ENCODE results near the gene PALLD.

PALLD gene

DNA sequence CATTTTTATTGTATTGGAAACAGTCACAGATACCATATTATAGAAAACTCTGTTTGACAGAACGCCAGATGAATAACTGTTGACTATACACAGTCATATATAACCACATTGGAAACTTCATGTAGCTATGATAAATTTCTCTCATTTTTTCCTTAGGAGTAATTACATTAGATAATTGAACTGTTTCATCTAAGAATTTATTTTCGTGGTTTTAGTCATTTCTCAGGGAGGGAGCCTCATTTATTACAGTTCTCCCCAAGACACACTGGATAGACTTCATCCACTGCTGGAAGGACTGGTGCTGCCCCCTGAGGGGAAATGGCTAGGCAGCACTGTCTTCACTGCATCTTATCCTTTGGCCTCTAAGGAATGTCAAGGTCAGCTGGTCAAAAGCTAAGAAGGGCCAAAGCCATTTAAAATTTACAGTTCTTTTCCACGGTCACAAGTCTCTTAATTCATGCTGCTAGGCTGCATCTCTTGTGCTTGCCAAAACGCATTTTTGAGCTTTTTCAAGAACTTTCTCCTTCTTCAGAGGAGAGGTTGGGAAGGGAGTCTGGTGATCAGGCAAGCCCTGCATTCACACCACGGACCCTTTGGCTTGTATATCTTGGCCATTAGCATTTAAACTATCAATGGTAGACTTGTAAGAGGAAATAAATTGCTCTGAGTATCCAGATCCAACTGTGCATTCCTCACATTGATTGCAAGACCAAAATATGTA, 368.1 kb downstream of the PALLD start:
- DNase-seq: no peak

DNA sequence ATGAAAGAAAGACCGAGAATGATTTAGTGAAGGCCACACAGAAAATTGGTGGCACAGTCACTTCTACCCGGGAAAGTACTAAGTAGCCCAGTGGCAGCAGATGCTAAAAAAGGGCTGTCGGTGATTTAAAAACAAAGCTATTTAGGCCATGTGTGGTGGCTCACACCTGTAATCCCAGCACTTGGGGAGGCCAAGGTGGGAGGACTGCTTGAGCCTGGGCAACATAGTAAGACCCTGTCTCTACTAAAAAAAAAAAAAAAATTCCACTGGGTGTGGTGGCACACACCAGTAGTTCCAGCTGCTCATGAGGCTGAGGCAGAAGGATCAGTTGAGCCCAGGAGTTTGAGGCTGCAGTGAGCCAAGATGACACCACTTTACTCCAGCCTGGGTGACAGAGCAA, 369.0 kb downstream of the PALLD start:
- no peak for DNase-seq

DNA sequence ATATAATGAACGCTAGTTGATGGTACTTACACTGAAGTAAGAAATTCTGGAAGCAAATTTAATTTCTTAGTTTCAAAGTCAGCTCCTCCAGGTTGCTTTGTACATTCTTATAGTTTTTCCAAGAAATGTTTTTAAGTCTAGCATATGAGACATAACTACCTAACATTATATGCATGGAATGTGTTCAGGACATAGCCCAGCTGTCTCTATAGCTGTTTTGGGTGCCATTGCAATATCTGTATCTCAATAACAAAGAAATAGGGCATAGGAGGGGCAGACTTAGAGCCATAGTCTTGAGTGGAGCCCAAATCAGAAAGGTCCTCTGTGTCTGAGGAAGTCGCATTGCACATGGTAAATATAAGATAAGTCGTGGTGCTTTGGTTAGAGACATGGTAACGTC, 369.8 kb downstream of the PALLD start:
- DNase-seq: no peak

DNA sequence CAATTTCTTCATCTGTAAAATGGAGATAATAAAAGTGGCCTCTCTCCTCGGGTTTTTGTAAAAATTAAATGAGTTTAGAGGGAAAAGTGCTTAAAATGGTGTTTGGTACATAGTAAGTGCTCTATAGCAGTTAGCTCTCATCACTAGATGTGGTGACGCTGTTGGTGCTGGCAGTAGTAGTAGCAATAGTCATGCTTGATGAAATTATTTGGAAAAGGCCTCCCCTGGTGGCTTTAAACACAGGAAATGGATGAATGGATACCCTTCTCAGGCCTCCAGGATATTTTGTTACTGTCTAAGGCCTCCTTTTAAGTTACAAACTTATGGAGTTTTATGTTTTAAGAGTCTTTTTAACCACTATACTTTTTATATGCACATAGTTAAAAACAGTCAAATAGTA, 370.3 kb downstream of the PALLD start:
- DNase-seq: no peak

DNA sequence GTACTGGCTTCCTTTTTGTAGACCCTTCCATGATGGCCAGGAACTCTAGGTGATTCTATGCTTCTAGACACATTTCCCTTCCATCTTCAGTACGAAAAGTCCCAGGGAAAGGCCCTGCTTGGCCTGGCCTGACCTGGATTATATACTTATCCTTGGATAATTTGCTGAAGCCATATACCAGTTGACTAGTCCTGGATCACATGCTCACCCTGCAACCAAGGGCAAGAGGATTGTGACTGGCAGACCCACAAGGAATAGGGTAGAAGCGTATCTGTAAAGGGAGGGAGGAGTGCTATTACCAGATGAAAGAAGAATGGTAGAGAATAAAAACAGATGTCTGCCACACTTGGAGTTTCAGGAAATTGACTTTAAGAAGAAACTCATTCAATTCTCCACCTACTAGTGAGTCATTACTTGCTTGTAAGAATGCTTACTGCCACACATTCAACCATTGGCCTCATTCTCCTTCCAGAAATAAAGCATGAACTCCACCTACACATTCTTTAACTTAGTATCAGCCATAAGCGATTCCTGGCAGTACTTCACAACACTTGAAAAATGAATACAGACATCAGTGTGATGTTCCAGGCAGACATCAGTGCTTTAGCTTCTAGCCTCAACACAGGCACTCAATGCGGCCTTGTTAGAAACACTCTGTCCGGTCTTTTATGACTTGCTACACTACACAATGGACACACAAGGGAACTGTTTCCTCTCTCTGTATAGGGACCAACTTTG, 371.4 kb downstream of the PALLD start:
- DNase-seq: no peak

DNA sequence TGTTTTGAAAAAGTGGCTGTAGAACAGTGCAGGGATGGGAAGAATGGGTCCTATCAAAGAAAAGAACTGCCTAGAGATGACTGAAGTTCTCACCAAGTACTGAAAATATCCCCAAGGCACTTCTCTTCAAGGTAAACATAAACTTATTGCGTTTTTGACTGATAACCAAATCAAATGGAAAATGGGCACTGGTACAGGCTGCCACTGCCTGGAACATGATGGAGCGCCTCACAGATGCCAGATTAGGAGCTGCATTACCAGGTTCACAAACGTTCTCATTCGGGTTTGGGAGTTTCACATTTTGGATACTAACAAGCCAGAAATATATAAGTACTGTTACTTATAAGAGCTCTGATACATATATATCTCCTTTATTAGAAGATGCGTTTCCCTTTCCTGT, 371.9 kb downstream of the PALLD start:
- DNase-seq: no peak

DNA sequence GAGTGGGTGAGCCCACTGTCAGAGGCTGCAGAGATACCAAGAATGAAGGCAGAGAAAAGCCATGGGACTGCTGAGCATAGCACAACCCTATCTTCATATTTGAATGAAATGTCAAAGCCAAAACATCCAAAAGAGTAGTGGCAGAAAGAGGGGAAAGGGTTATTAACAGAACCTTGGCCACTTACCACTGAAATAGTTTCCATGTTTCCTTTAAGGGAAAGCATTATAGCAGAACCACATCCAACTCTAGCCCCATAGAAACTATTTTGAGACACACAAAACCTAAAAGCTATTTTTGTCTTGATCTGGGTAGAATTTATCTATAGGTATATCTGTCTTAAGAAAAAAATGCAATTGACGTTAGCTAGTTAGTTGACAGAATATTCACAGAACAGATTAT, 373.2 kb downstream of the PALLD start:
- DNase-seq: no peak

DNA sequence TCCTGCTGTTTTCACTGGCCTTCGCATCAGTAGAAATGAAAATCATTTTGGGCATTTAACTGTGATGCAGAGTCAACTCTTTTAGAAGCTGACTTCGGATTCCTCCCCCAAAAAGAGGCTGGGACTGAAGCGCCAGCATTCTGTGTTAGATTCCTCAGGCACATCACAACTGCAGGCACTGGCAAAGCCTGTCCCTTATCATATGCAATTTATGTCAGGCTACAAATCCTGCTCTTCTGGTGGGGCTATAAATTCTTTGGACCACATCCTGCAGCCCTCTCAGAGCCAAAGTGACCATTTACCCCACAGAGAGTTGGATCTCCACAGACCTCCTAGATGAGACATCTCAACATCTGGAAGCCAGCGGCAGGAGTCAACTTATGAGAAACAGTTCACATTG, 374.8 kb downstream of the PALLD start:
- no peak for DNase-seq

DNA sequence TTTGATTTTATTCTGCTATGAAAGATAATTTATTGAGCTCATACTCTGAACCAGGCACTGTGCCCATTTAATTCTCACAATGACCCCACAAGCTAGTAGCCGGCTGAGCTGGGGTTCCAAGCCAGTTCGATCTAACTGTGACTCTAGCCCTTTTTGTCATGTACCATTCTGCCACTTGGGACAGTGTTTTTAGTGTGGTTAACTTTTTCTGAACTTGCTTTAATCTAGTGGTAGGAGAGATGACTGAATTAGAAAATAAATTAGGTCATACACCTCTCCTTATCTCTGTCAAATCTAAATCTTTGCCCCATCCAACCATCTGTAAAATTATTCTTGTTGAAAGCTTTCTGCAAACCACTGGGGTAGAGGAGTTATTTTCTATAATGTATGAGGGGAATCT, 377.2 kb downstream of the PALLD start:
- no peak for DNase-seq

DNA sequence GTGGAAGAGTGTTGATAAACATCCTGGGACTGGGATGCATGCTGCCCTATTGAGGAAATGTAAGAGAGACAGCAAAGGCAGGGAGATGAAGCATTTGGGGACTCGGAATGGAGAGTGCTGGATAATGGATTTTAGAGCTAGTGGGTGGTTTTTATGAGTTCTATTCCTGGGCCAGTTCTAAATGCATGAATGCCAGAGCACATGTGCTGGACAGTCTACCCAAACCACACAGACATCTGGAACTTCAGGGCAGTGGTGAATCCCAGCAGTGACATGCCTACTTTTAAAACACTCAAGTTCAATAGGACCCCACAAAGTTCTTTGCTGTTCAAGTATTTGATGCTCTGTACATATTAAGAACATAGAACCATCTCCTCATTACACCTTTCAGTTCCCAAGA, 379.3 kb downstream of the PALLD start:
- DNase-seq: no peak

DNA sequence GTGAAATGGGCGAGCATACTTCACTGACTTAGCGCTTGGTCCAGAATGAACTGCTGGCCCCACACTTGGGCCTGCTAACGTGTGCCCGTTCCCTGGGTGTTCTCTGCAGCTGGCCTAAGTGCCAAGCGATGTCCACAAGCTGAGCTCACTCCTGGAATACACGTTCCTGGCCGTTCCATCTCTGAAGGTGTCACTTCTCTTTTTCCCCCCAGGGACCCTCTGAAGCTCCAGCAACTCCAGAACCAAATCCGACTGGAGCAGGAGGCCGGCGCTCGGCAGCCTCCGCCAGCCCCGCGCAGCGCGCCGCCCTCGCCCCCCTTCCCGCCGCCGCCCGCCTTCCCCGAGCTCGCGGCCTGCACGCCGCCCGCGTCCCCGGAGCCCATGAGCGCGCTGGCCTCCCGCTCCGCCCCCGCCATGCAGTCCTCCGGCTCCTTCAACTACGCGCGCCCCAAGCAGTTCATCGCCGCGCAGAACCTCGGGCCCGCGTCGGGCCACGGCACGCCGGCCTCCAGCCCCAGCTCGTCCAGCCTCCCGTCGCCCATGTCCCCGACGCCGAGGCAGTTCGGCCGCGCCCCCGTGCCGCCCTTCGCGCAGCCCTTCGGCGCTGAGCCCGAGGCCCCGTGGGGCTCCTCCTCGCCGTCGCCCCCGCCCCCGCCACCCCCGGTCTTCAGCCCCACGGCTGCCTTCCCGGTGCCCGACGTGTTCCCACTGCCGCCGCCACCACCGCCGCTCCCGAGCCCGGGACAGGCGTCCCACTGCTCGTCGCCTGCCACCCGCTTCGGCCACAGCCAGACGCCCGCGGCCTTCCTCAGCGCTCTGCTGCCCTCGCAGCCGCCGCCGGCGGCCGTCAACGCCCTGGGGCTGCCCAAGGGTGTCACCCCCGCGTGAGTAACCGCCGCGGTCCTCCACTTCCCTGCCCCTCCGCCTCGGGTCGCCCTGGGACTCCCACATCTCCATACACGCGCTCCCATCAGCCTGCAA, 380.9 kb downstream of the PALLD start:
- DNase-seq: no peak

DNA sequence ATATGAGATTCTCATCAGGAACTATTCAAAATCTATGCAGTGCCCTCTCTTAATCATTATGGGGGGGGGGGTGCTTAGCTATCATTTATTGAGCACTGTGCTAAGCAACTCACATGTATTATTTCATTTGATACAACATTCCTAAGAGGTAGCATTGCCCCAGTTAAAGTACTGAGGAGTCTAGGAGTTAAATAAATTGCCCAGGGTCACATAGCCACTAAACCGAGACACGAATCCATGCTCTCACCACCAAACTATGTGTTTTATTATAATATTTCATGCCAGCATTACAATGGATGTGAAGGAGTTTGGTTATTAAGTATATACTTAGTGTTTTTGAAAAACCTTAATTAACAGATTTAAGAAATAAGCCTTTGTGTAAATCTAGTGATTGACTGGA, 381.8 kb downstream of the PALLD start:
- DNase-seq: no peak

DNA sequence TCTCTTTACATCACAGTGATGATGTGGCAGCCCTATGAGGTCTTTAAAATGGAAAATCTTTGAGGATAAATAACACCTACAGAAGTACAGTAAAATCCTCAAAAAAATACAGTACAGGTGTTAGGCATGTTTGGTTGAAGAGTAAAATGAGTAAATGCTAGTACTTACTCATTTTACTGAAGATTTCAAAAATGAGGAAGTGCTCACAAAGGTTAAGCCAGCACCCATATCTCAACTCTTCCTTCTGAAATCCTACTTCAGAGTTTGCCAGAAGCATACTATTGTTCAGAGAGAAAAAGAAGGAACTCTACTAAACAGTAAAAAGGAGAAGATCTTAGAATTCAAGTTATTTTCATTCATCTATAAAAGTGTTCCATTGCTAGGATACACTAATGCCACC, 382.3 kb downstream of the PALLD start:
- peak; percentile 14 for DNase-seq

DNA sequence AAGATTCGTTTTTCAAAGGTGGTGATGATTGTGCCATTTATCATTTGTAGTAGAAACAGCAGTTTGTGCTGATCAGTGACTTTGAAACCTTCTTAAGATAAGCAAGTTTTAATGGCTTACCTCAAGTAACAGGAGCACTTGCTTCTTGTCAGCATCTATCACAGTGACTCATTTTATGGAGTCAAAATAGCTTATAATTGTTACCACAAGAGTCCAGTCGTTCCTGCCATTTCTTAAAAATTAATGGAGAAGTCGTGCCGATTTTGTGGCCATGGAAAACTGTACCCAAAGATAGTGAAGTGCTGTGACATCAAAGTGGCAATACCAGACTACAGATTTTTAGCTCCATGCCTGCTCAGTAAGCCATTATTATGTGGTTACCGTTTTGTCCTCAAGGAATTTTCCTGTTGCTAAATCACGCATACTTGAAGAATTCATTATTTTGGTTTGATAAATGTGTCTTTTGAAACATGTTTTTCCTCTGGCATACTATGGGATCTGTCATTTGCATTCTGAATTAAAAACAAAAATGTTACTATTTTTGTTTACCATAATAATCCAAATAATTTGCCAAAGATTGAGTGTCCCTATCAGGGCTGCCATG, 383.3 kb downstream of the PALLD start:
- DNase-seq: no peak

DNA sequence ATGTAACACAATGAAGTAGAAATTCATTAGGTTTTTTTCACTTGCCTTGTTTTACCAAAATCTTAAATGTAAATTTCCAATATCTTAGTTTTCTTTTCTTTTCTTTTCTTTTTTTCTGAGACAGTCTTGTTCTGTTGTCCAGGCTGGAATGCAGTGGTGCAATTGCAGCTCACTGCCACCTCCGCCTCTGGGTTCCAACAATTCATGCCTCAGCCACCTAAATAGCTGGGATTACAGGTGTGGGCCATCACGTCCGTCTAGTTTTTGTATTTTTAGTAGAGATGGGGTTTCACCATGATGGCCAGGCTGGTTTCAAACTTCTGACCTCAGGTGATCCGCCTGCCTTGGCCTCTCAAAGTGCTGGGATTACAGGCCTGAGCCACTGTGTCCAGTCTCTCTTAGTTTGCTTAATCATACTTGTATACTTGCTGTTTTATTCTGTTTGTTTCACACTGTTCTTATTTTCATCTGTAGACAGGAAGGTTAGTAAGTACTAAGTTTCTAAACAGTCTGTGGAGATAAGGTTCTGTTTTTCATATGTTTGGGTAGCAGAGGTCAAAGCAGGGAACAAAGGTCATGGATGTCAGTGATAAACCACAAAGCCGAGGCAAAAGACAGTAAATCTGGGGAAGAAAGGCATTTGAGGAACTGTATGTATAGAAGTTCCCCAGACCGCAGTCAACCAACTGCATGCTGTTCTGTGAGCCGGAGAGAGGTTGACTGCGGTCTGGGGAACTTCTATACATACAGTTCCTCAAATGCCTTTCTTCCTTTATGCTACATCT, 384.2 kb downstream of the PALLD start:
- peak; percentile 82 for DNase-seq

DNA sequence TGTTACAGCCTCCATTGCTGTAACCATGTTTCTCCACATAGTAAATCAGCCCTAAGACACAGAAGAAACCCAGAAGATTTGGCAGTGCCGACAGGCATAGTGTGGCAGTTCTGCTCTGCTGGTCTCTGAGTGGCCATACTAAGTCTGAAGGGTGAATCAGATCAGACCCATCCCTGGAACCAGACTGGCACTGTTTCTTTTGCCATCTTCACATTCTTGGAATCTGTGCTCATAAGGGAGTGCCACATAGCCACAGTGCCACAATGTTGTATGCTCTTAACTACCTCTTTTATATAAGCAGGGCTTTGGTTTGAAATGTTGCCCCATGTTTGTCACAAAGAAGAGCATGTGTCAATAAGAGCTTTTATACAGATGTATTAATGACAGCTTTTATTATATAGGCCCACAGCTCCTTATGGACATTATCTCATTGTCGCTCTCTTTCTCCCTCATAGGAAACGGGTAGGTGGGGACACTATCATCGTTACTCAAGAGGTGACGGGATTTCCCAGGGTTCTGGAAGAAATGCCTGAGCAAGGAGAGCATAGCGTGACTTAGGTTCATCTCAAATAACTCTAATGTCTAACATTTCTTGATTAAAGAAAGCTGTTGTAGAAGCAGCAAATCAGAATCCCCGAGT, 385.0 kb downstream of the PALLD start:
- no peak for DNase-seq

DNA sequence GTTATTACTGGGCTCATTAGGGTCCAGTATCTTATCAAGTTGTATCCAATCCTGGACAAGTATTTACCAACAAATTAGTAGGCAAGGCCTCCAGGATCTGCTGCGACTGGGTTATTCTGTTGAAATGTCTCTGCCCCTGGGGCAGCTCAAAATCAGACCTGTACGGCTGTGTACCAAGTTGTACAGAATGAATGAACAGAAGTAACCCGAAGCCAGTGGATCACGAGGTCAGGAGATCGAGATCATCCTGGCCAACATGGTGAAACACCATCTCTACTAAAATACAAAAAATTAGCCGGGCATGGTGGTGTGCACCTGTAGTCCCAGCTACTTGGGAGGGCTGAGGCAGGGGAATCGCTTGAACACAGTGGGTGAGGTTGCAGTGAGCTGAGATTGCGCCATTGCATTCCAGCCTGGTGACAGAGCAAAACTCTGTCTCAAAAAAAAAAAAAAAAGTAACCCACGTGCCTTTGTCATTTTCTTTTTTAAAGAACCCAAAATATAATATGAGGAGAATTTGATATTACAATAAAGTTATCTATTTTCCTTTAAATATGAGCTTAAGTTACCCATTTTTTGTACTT, 385.9 kb downstream of the PALLD start:
- DNase-seq: no peak

DNA sequence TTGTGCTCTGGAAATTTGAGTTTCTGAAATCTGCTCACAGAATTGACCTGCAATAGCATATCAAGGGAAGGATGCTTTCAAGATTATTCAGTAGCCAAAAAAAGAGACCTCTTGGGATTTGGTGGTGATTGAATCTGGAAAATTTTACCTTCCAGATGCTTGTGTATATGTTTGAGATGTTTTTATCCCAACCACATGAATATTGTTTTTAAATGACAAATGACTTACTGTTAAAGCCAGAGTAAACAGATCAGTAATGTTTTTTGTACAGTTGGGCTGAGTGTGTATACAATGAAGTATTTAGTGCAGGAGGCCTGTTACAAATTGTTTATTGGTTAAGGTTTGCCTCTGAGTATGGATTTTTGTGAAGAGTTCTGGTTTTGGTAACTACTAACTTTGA, 386.7 kb downstream of the PALLD start:
- no peak for DNase-seq

DNA sequence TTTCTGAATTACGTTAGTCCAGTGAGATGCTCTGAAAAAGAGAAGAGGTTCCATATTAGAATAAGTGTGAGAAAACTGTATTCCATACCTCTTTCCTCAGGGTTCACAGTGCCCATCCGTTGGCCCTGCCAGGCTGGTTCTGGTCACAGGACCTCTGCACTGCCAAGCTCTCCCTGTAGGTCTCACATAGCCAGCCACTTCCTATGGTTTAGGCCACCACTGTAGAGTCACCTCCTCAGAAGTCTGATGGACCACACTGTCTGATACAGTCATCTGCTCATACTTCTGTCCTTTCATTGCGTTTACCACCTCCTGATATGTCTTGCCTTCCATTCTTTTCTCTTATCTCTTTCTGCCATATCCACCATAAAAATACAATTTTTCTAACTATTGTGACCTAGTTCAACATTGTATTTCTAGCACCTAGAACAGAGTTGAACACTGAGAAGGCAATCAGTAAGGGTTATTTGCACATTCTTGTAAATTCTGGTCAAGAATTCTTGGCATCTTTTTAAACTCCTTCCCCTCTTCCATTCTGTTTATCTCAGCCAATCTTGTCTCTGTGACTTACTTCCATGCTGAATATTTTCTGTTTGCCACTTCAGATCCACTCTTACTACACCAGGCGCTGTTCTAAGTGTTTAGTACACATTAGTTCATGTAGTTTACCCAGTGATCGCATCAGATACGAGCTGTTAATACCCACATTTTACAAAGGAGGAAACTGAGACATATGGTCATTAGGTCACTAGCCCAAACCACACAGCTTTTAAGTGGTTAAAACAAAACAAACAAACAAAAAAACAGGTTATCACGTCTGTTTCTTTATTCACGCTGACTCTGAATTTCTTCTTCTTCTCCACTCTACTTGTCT, 387.6 kb downstream of the PALLD start:
- no peak for DNase-seq

DNA sequence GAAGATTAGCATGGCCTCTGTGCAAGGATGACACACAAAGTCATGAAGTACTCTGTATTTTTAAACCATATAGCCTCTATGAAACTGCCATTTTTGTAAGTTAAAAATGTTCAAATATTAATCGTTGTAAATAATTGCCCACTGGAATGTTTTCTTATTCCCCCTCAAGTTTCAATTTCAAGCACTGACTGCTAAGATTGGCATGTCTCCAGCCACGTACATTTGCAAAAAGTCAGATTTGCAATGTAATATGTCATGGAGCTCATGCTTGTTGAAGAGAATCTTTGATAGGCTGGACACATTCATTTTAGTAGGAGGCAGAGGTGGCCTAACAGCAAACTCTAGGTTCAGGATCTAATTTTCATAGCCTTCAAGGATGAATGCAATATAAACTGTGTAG, 388.5 kb downstream of the PALLD start:
- no peak for DNase-seq
